ENCODE data around the gene PRDM16.

The PRDM16 gene

GRCh38 chr1:3226191-3226590 lies 157.2 kb downstream of the PRDM16 start:
- no peak for TF ChIP-seq CTCF (IDR thresholded peaks at IDR 0.05; ENCODE audit: low read depth, low read length)
- H3K4me3 ChIP-seq (replicated peaks in 1 of 2; ENCODE audit: low read depth in 2 of 2, low read length in 2 of 2), result no peak overlapping the region
- no peak for DNase-seq (ENCODE audit: low read depth in 2 of 2)

- DNase-seq (ENCODE audit: low read depth in 2 of 2), result no peak
- H3K4me3 ChIP-seq (replicated peaks in 1 of 2; ENCODE audit: low read depth in 2 of 2, low read length in 2 of 2), result no peak overlapping the region
- no peak for TF ChIP-seq CTCF (IDR thresholded peaks at IDR 0.05; ENCODE audit: low read depth, low read length)
These were observed 157.8 kb downstream of the PRDM16 start for GRCh38 chr1:3226701-3227350.

- no peak for DNase-seq (ENCODE audit: low read depth in 2 of 2)
- no peak overlapping the region for H3K4me3 ChIP-seq (replicated peaks in 1 of 2; ENCODE audit: low read depth in 2 of 2, low read length in 2 of 2)
- TF ChIP-seq CTCF (IDR thresholded peaks at IDR 0.05; ENCODE audit: low read depth, low read length), result no peak
These were observed 158.3 kb downstream of the PRDM16 start for GRCh38 chr1:3227351-3227704.

- no peak for DNase-seq (ENCODE audit: low read depth in 2 of 2)
- no peak overlapping the region for H3K4me3 ChIP-seq (replicated peaks in 1 of 2; ENCODE audit: low read depth in 2 of 2, low read length in 2 of 2)
- no peak for TF ChIP-seq CTCF (IDR thresholded peaks at IDR 0.05; ENCODE audit: low read depth, low read length)
These were observed 158.9 kb downstream of the PRDM16 start for GRCh38 chr1:3227893-3228292.

- no peak overlapping the region for H3K4me3 ChIP-seq (replicated peaks in 1 of 2; ENCODE audit: low read depth in 2 of 2, low read length in 2 of 2)
- no peak for TF ChIP-seq CTCF (IDR thresholded peaks at IDR 0.05; ENCODE audit: low read depth, low read length)
- DNase-seq (ENCODE audit: low read depth in 2 of 2), result no peak
These were observed 160.2 kb downstream of the PRDM16 start for GRCh38 chr1:3229081-3229725.

- no peak for TF ChIP-seq CTCF (IDR thresholded peaks at IDR 0.05; ENCODE audit: low read depth, low read length)
- DNase-seq (ENCODE audit: low read depth in 2 of 2), result no peak
- H3K4me3 ChIP-seq (replicated peaks in 1 of 2; ENCODE audit: low read depth in 2 of 2, low read length in 2 of 2), result no peak overlapping the region
These were observed 161.6 kb downstream of the PRDM16 start for GRCh38 chr1:3230553-3230952.

GRCh38 chr1:3231245-3231644 lies 162.2 kb downstream of the PRDM16 start:
- H3K4me3 ChIP-seq (replicated peaks in 1 of 2; ENCODE audit: low read depth in 2 of 2, low read length in 2 of 2), result no peak overlapping the region
- DNase-seq (ENCODE audit: low read depth in 2 of 2), result no peak
- no peak for TF ChIP-seq CTCF (IDR thresholded peaks at IDR 0.05; ENCODE audit: low read depth, low read length)

Data from cardiac fibroblast (primary cell).